Fibroblast of skin of scalp (primary cell): Measurements from ENCODE around the gene KHNYN. TPM values are rescaled to one million over a fixed set of nuclear protein-coding genes. Genes with fewer than 3 reads are reported as not detected.
"Not testable (repeated sequence)": the region's sequence is repeated elsewhere in the genome, so short reads cannot be mapped to it uniquely, and the experiment has no call there.

ENCODE experiments used
- DNase-seq: peaks from one replicate; pipeline ENCODE4 v3.0.0-alpha.2; 2013
- polyA plus RNA-seq, 2 experiments: library from polyadenylated mRNA; unstranded; fragments of 120-200 nt; gene quantifications; one replicate each; pipeline ENCODE4 v1.2.1, GENCODE V29; 2013; ENCODE audit not compliant: insufficient read length in 2 of 2

KHNYN gene
- polyA plus RNA-seq (2013, experiment 1 of 2; ENCODE audit: insufficient read length), result 35.5 TPM
- 37.7 TPM for polyA plus RNA-seq (2013, experiment 2 of 2; ENCODE audit: insufficient read length)

DNA sequence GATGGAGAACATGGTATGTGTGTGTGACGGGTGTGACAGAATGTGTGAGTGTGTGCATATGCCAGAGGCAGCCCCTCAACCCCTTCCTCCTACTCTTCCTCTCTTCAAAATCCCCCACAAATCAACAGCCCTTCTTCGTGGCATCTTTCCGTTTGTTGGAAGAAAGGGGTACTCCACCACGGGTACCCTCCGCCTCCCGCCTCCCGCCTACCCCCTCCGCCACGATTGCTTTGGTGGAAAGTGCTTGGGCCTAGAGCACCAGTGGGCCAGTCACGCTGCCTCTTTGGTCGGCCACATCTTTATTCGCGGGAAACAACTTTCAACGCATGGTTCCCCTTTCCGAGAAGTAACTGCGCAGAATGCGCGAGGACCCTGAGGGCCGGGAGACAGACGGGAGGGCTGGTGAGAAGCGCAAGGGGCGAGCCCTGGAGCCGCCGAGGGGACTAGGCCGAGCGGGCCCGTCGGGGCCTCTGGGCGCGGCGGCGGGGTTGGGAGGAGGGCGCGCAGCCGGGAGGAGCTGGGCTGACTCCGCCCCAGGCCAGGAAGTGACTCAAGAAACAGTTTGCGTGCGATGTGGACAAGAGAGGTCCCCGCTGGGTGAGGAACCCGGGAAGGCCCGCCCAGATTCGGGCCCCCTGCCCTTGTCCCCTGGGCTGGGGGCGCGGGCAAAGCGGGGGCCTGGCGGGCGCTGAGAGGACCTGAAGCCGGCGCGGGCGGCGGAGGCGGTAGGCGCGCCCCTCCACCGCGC, at the start of gene KHNYN, which contains the start of gene CBLN3:
KHNYN (plus strand) TSS at position 560 of the 748 bp plus-strand sequence. CDS start 777 bp downstream, outside the sequence.
CBLN3 (minus strand) TSS at position 274 of the 748 bp plus-strand sequence. CDS start 614 bp downstream, outside the sequence.
- peak; percentile 96 for DNase-seq

DNA sequence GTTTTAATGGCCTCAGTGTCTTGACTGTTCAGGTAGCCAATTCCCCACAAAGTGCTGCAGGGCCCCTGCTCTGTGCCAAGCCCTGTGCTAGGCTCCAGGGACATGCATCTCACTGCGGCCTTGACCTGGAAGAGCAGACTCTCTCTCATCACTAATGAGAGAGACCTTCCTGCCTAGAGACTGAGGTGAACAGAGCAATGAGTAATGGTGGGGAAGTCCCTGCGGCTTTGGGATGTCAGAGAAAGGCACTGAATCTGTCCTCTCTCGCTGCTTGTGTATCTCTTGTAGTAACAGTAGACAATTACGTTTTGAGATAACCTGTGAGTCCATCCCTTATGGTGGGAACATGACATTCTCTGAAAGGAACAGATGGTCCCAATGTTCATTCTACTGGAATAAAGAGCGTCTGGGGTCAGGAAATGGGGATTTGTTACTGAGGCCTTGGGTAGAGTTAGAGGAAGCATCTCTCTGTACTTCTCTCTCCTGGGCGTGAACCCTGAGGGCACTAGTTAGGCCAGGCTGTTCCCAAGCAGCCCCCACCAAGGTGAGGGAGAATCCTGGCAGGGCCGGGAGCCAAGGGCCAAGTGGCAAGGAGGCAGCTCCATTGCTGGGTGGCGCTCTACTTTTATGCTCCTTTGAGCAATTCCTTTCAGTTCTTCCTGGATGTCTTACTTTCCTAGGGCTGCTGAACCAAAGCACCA, 48.2 kb upstream of the KHNYN start:
- no peak for DNase-seq

DNA sequence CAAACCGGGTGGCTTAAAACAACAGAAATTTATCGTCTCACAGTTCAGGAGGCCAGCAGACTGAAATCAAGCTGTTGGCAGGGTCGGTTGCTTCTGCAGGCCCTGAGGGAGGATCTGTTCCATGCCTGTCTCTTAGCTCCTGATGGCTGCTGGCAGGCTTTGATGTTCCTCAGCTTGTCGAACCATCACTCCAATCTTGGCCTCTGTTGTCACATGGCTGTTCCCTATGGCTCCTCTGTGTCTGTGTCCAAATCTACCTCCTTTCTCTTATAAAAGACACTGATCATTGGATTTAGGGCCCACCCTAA, 47.7 kb upstream of the KHNYN start:
- DNase-seq, result no peak

DNA sequence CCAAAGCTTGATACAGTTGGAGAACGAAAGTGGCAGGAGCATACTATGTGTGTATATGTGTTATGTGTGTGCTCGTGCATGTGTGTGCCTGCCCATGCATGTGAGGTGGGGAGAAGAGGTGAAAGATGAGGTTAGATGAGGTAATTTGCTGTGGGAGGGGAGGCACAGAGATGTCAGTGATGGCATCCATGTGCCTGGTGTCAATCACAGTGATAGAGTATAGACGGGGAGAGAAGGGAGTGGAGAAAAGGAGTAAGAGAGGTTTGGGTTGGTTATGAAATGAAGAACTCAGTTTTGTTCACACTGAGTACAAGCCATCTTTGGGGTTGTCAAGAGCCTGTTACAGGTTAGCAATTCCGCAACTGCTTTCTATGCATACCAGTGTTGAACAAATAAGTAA, 45.6 kb upstream of the KHNYN start:
- DNase-seq, result no peak

DNA sequence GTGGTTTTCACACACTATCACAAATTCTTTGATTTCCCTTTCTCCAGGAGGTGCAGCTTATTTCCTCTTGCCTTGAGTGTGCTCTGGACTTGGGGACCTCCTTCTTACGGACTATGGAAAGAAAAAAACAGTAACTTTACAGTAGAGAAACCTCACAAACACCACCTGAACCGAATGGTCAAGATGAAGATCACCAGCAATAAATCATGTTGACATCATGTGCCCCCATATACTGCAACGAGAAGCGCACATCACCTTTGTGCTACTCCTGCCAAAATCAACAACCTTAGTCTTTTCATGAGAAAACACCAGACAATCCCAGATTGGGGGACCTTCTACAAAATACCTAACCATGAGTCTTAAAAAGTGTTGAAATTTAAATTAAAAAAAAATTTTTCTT, 44.2 kb upstream of the KHNYN start:
- DNase-seq, result no peak

DNA sequence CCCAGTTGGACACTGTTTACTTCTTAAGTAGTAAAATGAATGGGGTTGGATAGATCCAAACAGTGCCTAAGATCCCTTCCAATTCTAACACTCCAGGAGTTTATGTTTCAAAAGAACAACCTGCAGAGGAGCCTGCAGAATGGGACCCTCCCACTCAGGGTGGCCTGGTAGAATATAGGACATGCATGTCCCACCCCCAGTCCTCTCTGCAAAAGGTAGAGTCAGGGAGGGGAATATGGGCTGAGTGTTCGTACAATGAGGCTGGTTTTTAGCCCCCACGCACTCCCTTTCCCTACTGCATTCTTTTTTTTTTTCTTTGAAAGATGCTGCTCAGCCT, 42.8 kb upstream of the KHNYN start:
- DNase-seq, result no peak

DNA sequence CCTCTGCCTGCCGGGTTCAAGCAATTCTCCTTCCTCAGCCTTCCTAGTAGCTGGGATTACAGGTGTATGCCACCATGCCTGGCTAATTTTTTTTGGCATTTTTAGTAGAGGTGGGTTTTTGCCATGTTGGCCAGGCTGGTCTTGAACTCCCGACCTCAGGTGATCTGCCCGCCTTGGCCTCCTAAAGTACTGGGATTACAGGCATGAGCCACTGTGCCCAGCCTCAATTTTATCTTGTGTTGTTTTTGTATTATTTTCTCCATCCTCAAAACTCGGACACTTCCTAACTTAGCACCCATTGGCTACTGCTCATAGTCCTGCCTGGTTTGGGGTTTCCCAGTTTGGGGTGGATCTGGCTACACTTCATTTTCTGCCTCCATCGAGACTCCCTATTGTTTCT, 42.2 kb upstream of the KHNYN start:
- DNase-seq, result not testable (repeated sequence)

DNA sequence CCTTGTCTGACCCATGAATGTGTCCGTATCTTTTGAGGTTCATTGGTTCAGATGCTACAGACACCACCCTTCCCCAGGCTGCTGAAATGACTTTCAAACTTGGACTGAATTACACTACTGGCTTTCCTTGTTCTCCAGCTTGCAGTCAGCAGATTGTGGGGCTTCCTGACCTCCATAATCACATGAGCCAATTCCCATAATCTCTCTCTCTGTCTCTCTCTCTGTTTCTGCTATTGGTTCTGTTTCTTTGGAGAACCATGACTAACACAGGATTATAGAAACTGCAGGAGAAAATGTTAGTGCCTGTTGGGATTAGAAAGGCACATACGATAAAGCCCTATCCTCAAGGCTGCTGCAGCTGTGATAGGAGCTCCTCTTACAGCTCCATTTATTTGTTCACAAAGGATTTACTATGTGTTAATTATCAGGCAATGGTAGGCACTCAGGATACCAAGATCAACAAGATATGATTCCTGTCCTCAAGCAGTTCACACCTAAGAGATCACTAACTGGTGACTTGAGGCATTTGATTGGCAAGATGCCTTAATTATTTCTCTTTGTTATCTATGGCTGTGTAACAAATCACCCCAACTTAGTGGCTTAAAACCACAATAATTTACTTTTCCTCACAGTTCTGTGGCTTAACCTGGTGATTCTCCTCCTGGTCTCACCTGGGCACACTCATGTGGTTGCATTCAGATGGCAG, 41.1 kb upstream of the KHNYN start:
- DNase-seq, result no peak

DNA sequence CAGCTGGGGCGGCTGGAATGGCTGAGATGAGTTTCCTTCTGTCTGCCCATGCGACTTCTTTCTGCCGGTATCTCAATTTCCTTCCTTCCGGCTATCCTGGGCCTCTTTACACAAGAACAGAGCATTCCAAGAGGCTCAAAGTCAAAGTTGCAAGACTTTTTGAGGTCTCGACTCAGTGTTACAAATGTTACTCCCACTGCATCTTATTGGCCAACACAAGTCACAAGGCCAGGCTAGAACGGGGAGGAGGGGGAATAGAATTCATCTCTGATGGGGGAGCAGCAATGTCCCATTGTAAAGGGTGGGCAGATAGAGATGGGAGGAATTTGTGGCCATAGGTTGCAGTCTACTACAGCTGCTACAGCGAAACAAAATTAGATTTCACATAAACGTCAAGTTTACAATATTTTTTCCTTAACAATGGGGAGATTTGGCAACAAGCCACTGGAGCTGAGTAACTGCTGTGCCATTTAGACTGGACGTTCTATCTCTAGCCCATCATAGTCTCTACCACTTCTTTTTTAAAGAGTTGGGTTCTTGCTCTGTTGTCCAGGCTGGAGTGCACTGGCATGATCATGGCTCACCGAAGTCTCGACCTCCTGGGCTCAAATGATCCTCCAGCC, 40.4 kb upstream of the KHNYN start:
- DNase-seq, result no peak

DNA sequence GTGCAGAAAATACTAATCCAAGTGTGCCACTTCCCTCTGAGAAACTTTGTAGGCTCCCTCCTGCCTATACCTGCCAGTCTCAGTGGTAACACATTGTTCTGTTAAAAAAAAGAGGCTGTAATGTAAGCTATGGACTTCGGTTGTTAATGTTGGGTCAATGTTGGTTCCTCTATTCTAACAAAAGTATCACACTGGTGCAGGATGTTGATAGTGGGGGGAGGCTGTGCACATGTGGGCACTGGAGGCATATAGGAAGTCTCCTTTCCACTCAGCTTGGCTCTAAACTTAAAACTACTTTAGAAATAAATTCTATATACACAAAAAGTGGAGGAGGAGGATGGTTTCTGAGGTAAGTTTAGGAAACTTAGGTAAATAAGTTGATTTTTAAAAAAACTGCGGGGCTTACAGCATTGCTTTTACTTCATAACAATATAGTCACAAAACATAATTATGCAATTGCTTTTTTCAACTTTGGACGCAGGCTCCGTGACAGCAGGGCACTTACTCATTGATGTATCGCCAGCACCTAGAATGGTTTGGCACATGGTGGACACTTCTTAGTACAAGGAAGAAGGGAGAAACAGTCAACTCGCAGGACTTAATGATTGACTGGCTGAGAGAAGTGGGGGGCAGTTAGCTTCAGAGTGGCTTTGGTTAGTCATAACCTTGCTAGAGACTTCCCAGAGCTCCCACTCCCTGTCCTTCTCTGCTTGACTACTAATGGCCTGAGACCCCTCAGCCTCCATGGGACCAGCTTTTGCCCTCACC, 38.9 kb upstream of the KHNYN start:
- no peak for DNase-seq

DNA sequence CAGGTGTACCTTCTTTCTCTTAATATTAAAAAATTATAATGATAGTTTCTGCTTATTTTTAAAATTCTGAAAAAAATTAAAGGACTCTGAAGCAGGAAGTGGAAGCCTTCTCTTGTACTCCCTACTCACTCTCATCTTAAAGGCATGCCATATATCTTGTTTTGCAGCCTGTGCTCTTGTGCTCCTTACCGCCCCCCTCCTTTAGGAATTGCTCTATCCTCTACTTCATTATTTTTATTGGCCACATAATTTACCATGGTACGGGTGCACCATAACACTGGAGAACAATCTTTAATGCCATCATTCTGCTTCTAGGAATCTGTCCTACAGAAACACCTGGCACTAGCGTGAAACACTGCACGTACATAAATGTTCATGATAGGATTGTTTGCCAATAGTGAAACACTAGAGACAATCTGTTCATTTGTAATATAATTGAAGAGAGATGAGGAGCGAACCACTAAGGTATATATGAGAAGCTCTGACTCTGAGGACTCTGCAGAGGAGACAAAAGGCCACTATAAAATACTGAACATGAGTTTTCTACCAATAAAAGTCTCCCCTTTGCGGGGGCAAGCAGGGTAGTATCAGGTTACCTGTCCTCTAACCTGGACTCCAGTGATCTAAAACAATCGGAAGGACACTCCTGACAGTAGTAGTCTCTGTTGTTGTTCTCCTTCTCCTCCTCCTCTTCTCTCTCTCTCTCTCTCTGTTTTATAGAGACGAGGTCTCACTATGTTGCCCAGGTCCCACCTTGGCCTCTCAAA, 37.2 kb upstream of the KHNYN start:
- peak; percentile 64 for DNase-seq

DNA sequence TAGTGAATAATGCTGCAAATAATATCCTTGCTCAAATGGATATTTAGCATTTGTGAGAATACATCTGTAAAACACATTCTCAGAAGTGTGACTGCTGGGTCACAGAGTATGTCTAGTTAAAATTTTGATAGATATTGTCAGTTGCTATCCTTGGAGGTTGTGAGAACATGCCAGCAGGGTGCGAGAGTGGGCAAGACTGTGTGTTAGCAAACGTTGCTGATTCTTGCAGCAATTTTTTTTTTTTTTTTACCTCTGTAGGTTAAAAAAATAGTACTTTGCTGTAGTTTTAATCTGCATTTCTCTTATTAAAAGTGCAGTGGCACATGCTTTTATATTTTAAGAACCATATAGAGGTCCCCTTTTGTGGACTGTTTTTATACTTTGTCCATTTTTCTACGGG, 35.5 kb upstream of the KHNYN start:
- DNase-seq, result no peak

DNA sequence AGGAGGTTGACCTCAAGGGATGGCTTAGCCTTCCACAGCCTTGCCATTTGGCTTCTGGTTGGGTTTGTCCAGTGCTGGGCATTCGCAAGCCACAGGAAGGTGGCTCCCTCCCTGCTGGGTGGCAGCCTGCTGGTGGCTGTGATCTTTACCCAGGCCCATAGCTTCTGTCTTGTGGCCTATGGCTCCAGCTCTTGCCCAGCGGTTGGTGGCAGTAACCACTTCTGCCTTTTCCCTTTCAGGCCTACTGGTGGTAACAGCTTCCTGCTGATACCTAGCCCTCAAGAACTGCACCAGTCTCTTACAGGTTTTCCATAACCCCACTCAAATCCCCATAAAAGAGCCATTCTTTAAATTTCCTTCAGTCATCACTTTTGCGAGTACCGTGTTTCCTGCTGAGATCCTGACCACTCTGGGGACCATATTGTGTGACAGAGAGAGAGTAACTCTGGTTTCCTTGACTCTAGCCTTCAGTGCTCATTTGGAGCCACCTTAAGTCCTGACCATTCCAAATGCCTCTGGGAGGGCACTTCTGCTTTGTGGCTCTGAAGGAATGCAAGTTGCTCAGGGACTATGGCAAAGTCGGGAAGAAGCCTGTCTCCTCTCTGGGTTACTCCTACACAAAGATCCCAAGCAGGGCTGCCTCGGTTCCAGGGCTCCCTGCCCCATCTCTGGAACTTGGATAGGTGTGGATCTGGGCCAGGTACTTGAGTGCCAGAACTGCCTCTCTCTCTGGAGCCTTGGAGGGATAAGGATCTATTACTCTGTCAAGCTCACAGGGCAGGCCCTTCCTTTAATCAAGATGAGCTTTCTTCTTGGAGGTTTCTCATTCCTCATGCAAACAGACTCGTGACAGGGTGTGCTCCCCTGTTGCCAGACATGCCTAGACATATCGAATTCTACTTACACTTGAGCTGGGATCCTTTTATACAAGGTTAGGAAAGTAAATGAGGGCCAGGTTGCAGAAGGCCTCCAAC, 33.9 kb upstream of the KHNYN start:
- no peak for DNase-seq

DNA sequence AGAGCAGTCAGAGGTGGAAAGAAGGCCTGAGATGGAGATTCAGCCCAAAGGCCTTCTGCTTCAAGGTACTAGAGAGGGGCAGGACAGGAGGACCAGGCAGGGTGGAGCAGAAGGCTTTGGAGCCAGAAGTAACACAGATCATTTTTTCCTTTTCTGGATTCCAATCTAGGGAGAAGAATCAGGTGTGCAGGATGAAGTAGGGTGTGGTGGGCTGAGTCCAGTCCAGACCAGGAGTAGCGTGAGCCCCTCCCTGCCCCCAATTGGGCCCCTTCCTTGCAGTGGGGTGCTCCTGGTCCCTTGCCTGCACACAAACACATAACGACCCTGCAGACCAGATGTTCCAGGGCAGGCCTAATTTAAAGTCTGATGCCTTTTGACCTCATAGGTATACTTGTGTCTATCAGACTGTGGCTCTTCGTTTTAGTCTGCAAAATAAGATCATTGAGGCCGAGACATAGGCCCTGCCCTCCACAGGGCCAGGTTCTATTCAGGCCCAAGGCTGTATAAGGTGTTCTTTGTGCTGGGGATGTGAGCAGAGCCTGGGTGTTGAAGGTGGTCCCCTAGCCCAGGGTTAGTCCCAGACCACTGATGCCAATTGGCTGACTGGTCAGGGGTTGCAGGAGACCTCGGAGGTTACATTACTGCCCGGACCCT, 32.0 kb upstream of the KHNYN start:
- no peak for DNase-seq

DNA sequence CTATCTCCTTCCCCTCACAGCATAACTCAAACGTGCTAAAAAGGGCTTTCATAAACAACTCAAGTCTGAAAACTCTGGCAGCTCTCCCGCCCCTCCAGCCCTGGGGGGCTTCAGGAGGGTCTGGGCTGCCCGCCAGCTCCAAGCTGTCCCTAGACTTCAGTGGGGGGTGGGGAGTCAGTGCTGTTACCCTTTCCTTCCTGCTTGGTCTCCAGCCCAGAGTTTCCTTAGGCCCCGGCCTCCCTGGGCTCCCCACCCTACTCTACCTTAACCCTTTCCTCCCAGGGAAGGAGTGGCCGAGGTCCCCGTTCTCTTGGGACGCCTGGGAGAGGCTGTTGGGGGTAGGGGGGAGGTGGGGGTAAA, 31.5 kb upstream of the KHNYN start:
- peak; percentile 40 for DNase-seq

DNA sequence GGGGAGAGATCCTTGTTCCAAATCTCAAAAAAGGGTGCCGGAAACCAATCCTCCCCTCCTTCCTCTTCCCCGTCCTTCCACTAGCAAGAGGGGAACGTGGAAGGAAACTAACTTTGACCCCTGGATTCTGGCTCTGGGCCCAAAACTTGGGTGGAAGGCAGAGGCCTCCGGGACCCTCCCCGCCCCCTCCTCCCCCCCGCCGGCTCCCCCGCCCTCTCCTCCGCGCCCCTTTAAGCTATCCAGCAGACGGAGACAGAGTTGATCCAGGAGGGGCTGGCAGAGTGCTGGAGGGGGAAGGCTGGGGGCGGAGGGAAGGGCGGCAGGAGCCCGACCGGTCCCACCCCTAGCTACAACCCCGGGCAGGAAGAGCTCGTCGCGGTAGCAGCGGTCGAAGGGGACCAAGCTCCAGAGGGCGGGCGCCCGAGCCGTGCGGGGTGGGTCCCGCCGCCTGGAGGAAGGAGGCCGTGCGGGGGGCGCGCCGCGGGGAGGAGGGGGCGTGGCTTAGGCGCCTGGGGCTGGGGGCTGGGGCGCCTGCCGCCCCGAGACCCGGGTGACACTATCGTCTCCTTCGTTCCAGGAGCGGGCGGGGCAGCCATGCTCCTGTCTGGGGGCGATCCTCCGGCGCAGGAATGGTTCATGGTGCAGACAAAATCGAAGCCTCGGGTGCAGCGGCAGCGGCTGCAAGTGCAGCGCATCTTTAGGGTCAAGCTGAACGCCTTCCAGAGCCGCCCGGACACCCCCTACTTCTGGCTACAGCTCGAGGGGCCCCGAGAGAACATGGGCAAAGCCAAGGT, 30.9 kb upstream of the KHNYN start, which contains the start of gene NYNRIN:
NYNRIN (plus strand) TSS at position 351 of the 794 bp plus-strand sequence; CDS start at position 595, 244 bp downstream.
- DNase-seq, result peak; percentile 57

DNA sequence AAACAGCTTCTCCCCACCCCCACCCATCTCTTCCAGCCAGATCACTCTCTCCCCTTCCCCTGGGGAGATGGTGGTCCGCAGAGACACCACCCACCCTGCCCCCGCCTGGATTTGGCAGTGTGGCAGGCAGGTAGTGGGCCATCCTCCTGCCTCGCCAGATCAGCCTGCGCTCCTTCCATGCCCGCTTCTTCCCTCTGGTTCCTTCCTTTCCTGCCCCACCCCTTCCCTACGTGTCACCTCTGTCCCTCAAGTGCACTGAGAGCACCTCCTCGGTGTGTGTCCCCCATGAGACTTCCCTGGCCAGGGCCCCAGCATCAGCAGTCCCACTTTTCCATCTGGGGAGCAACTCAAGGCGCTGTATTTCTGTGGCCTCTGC, 30.3 kb upstream of the KHNYN start:
- DNase-seq, result no peak

DNA sequence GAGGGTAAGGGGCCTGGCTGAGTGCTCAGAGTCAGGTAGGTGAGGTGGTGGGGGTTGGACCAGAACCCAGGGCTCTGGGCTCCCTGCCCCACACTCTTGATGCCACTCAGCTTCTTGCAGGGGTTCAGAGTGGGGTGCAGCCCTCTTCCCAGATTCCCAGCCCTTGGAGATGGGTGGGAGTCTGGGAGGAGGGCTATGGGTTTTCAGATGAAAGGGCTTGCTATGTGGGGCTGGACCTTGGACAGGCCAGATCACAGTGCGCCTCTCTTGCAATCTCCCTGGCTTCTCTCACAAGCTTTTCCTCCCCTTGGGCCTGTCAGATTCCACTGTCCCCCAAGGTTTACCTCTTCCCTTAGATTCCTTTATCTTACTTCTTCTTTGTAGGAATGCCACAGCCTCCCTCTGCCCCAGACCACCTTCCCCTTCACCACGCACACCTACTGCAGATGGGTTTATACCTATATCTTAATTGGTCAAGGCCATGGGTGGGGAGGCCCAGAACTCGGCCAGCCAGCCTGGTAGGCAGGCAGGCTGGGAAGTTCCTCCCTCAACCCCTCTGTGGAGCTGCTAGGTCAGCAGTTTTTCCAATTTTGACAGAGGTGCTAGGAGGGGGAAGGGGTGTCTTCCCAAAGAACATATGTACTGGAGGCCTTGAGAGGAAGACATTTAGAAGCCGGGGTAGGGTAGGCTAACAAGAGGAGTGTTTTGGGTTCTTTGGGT, 29.6 kb upstream of the KHNYN start:
- DNase-seq, result no peak
